PFSK-1 (cell line): Measurements from ENCODE around the gene NCLN.

ENCODE experiments used
- POLR2AphosphoS5 ChIP-seq: IDR thresholded peaks from 2 replicates; pipeline ENCODE4 v1.6.1; 2012; ENCODE audit warnings: low read depth, mild to moderate bottlenecking, control low read depth, low read length, moderate library complexity
- SIN3A ChIP-seq: IDR thresholded peaks from 2 replicates; pipeline ENCODE4 v1.6.1; 2012; ENCODE audit warnings: mild to moderate bottlenecking, low read length, moderate library complexity, borderline replicate concordance; ENCODE audit not compliant: insufficient read depth
- TAF1 ChIP-seq: IDR thresholded peaks from 2 replicates; pipeline ENCODE4 v1.6.1; 2012; ENCODE audit warnings: low read length, control low read depth, borderline replicate concordance; ENCODE audit not compliant: insufficient read depth
- TF ChIP-seq, protein P1 (sequence below), 2 experiments: IDR thresholded peaks; 2 replicates each; pipeline versions ENCODE4 v1.6.1 to v1.8.0; 2011 to 2012; ENCODE audit warnings: low read depth in 2 of 2, low read length in 2 of 2, control low read depth in 1 of 2, inconsistent platforms in 1 of 2, mild to moderate bottlenecking in 1 of 2, moderate library complexity in 1 of 2; ENCODE audit not compliant: insufficient read depth in 1 of 2

GRCh38 chr19:3224346-3225168 lies 38.8 kb downstream of the NCLN start, which contains the start of gene CELF5:
- TF ChIP-seq TAF1 (no peak), POLR2AphosphoS5 (no peak), SIN3A (no peak)
- TF ChIP-seq, protein P1, sequence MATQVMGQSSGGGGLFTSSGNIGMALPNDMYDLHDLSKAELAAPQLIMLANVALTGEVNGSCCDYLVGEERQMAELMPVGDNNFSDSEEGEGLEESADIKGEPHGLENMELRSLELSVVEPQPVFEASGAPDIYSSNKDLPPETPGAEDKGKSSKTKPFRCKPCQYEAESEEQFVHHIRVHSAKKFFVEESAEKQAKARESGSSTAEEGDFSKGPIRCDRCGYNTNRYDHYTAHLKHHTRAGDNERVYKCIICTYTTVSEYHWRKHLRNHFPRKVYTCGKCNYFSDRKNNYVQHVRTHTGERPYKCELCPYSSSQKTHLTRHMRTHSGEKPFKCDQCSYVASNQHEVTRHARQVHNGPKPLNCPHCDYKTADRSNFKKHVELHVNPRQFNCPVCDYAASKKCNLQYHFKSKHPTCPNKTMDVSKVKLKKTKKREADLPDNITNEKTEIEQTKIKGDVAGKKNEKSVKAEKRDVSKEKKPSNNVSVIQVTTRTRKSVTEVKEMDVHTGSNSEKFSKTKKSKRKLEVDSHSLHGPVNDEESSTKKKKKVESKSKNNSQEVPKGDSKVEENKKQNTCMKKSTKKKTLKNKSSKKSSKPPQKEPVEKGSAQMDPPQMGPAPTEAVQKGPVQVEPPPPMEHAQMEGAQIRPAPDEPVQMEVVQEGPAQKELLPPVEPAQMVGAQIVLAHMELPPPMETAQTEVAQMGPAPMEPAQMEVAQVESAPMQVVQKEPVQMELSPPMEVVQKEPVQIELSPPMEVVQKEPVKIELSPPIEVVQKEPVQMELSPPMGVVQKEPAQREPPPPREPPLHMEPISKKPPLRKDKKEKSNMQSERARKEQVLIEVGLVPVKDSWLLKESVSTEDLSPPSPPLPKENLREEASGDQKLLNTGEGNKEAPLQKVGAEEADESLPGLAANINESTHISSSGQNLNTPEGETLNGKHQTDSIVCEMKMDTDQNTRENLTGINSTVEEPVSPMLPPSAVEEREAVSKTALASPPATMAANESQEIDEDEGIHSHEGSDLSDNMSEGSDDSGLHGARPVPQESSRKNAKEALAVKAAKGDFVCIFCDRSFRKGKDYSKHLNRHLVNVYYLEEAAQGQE (IDR thresholded peaks at IDR 0.05; ENCODE audit: insufficient read depth in 1 of 2, low read depth in 2 of 2, low read length in 2 of 2) = no peak
